CD8-positive, alpha-beta memory T cell (primary cell): ENCODE results near the gene ZBTB5. TPM values are rescaled to one million over a fixed set of nuclear protein-coding genes. Genes with fewer than 3 reads are reported as not detected.
"Not testable (repeated sequence)": the region's sequence is repeated elsewhere in the genome, so short reads cannot be mapped to it uniquely, and the experiment has no call there.

Experiments used
- CTCF ChIA-PET: fragments of 350-600 bp; sonication (Branson Sonifier 250); formaldehyde crosslinking; loops from one replicate; lab custom pipeline; 2021; ENCODE audit warnings: antibody characterized with exemption; lab: Charles Lee
- POLR2A ChIA-PET: fragments of 350-600 bp; sonication (Branson Sonifier 250); formaldehyde crosslinking; loops from one replicate; lab custom pipeline; 2021; ENCODE audit warnings: antibody characterized with exemption; lab: Charles Lee
- DNase-seq, 5 donors: peaks; one replicate each; pipeline versions ENCODE4 v3.0.0 to v3.0.0-alpha.2; 2020 to 2022; ENCODE audit warnings: mixed read lengths in 1 of 5
- H3K27ac ChIP-seq: one replicate; pipeline ENCODE4 v1.7.0; 2013; ENCODE audit warnings: low read depth, mild to moderate bottlenecking, low read length, moderate library complexity
- H3K27me3 ChIP-seq: 2 replicates; pipeline ENCODE4 v1.7.0; 2013; ENCODE audit warnings: low read length, mild to moderate bottlenecking; ENCODE audit not compliant: insufficient read depth, poor library complexity, severe bottlenecking
- H3K36me3 ChIP-seq: 2 replicates; pipeline ENCODE4 v1.7.0; 2013; ENCODE audit warnings: mild to moderate bottlenecking, low read length, moderate library complexity; ENCODE audit not compliant: insufficient read depth
- H3K4me1 ChIP-seq: 2 replicates; pipeline ENCODE4 v1.7.0; 2013; ENCODE audit warnings: mild to moderate bottlenecking, low read length, moderate library complexity; ENCODE audit not compliant: insufficient read depth
- H3K4me3 ChIP-seq: 2 replicates; pipeline ENCODE4 v1.7.0; 2013; ENCODE audit warnings: mild to moderate bottlenecking, low read length
- H3K9me3 ChIP-seq: 2 replicates; pipeline ENCODE4 v1.7.0; 2013; ENCODE audit warnings: mild to moderate bottlenecking, low read length
- H3K27ac Mint-ChIP-seq, 8 donors: one replicate each; pipeline ENCODE4 v1.8.0; 2020 to 2021; ENCODE audit warnings: mixed read lengths in 8 of 8, mild to moderate bottlenecking in 6 of 8, inconsistent platforms in 3 of 8, moderate library complexity in 3 of 8
- H3K27me3 Mint-ChIP-seq, 2 donors: one replicate each; pipeline ENCODE4 v1.8.0; 2020 to 2021; ENCODE audit warnings: mixed read lengths in 2 of 2, mild to moderate bottlenecking in 1 of 2, moderate library complexity in 1 of 2
- H3K36me3 Mint-ChIP-seq, 3 donors: one replicate each; pipeline ENCODE4 v1.8.0; 2020 to 2021; ENCODE audit warnings: mixed read lengths in 3 of 3, inconsistent platforms in 1 of 3, mild to moderate bottlenecking in 1 of 3
- H3K4me1 Mint-ChIP-seq, 3 donors: one replicate each; pipeline ENCODE4 v1.8.0; 2020 to 2021; ENCODE audit warnings: mixed read lengths in 3 of 3, inconsistent platforms in 1 of 3, mild to moderate bottlenecking in 1 of 3
- H3K4me3 Mint-ChIP-seq, 7 donors: one replicate each; pipeline ENCODE4 v1.8.0; 2020 to 2021; ENCODE audit warnings: mixed read lengths in 7 of 7, mild to moderate bottlenecking in 6 of 7, moderate library complexity in 4 of 7, inconsistent platforms in 2 of 7
- H3K9me3 Mint-ChIP-seq, 5 donors: one replicate each; pipeline ENCODE4 v1.8.0; 2020 to 2022; ENCODE audit warnings: mixed read lengths in 5 of 5, mild to moderate bottlenecking in 3 of 5, moderate library complexity in 2 of 5, inconsistent platforms in 1 of 5
- polyA plus RNA-seq: library from polyadenylated mRNA; unstranded; fragments of 300-500 nt; fragmentation: Illumina TruSeq; gene quantifications from one replicate; pipeline ENCODE4 v1.2.3, GENCODE V29; 2021
- total RNA-seq, 2 experiments: library from RNA; stranded (reverse); gene quantifications; one replicate each; pipeline ENCODE4 v1.2.3, GENCODE V29; 2021

The ZBTB5 gene
- total and polyA plus RNA-seq, 3 experiments from 2014 or later: 0.81 to 7.9 (median 7.0) TPM

- H3K27me3 ChIP-seq: no peaks in the 10 kb centered on the region
- DNase-seq: no peak
- H3K9me3 ChIP-seq: no peaks in the 10 kb centered on the region
- Mint-ChIP-seq H3K27ac (peak overlapping the region in 2 of 8 donors; percentile 17 to 52), H3K9me3 (no peaks in the 10 kb centered on the region), H3K27me3 (peaks cover 0 to 3% of the 10 kb centered on the region in 2 donors), H3K4me1 (peaks cover 15 to 26% (median 16%) of the 10 kb centered on the region in 3 donors), H3K36me3 (no peaks in the 10 kb centered on the region), H3K4me3 (no peak overlapping the region)
- ChIA-PET CTCF (interaction anchor here (1.2 kb wide), 1 partner anchor 11 kb away, joined by 3 read pairs; no protein-coding TSS in a partner anchor), POLR2A (no interaction called here)
- H3K4me1 ChIP-seq: peaks cover 8% of the 10 kb centered on the region
- H3K27ac ChIP-seq: no peak overlapping the region
- no peaks in the 10 kb centered on the region for H3K36me3 ChIP-seq
- no peak overlapping the region for H3K4me3 ChIP-seq
These were observed 58.4 kb downstream of the ZBTB5 start for GRCh38 chr9:37406603-37407401.

DNA sequence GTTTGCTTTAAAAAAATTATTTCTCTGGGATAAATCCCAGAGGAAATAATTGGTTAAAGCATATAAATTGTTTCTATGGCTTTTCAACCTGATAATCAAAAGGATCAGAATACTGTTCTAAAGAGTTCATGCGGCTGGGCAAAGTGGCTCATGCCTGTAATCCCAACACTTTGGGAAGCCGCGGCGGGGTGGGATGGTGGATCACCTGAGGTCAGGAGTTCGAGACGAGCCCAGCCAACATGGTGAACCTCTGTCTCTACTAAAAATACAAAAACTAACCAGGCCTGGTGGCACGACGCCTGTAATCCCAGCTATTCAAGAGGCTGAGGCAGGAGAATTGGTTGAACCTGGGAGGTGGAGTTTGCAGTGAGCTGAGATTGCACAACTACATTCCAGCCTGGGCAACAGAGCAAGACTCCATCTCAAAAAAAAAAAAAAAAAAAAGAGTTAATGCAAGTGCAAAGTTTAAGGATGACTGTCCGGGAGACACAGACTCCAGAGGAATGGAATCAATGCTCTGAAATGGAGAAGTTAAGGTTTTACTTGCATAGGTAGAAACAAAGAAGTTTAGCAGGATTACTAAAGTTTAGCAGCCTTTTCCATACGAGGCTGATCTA, 59.4 kb downstream of the ZBTB5 start:
- Mint-ChIP-seq H3K27me3 (peaks cover 0 to 5% of the 10 kb centered on the region in 2 donors), H3K9me3 (no peaks in the 10 kb centered on the region), H3K4me3 (peak overlapping the region in 1 of 7 donors; percentile 56), H3K27ac (peak overlapping the region in 1 of 8 donors; percentile 17), H3K36me3 (no peaks in the 10 kb centered on the region), H3K4me1 (peaks cover 15 to 23% (median 16%) of the 10 kb centered on the region in 3 donors)
- ChIA-PET CTCF (no interaction called here), POLR2A (no interaction called here)
- H3K27me3 ChIP-seq: no peaks in the 10 kb centered on the region
- no peak overlapping the region for H3K4me3 ChIP-seq
- DNase-seq: no peak
- H3K9me3 ChIP-seq: no peaks in the 10 kb centered on the region
- H3K27ac ChIP-seq: no peak overlapping the region
- H3K4me1 ChIP-seq: peaks cover 8% of the 10 kb centered on the region
- no peaks in the 10 kb centered on the region for H3K36me3 ChIP-seq

DNA sequence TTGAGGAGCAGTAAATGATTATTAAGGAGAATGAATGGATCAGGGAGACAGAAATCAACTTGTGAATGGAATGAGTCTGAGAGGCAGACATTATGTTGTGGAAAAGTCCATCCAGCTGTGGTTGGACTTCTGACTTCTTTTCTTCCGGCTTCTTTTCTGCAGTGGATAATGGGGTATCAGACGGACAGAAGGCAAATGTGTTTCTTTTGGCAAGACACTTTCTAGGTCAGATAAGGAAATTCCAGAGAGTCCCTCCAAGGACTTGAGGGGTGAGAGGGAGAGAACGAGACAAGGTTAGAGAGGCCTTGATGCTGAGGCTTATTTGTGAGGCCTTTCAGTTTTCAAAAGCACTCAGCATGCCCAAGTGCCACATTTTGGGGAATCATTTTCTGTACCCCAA, 59.9 kb downstream of the ZBTB5 start:
- DNase-seq: no peak
- H3K36me3 Mint-ChIP-seq: no peaks in the 10 kb centered on the region
- Histone ChIP-seq H3K36me3 (no peaks in the 10 kb centered on the region), H3K27me3 (no peaks in the 10 kb centered on the region), H3K4me1 (peaks cover 8% of the 10 kb centered on the region), H3K27ac (no peak overlapping the region), H3K9me3 (no peaks in the 10 kb centered on the region), H3K4me3 (no peak overlapping the region)
- ChIA-PET POLR2A (no interaction called here), CTCF (no interaction called here)
- no peaks in the 10 kb centered on the region for H3K9me3 Mint-ChIP-seq
- H3K4me3 Mint-ChIP-seq: no peak overlapping the region
- no peak overlapping the region for H3K27ac Mint-ChIP-seq
- peaks cover 15 to 23% (median 16%) of the 10 kb centered on the region in 3 donors for H3K4me1 Mint-ChIP-seq
- peaks cover 0 to 5% of the 10 kb centered on the region in 2 donors for H3K27me3 Mint-ChIP-seq

DNA sequence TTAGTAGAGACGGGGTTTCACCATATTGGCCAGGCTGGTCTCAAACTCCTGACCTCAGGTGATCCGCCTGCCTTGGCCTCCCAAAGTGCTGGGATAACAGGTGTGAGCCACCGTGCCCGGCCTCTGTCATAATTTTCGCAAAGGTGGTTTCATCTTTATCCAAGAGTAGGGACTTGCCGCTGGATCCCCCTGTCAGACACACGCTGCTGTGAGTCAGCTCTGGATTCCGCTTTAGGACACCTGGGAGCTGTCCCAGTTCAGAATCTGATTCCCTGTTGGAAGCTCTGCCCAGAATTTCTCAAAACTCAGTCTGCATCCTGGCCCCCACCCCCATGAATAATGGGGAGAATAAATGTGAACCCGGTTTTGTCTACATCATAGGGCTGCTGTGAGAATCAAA, 60.7 kb downstream of the ZBTB5 start:
- DNase-seq: no peak
- no peak overlapping the region for H3K4me3 Mint-ChIP-seq
- CTCF ChIA-PET: no interaction called here
- POLR2A ChIA-PET: no interaction called here
- no peaks in the 10 kb centered on the region for H3K9me3 Mint-ChIP-seq
- Histone ChIP-seq H3K27me3 (no peaks in the 10 kb centered on the region), H3K36me3 (no peaks in the 10 kb centered on the region), H3K4me3 (no peak overlapping the region), H3K27ac (no peak overlapping the region), H3K4me1 (peaks cover 4% of the 10 kb centered on the region), H3K9me3 (no peaks in the 10 kb centered on the region)
- peaks cover 8 to 15% (median 10%) of the 10 kb centered on the region in 3 donors for H3K4me1 Mint-ChIP-seq
- peaks cover 0 to 1% (median 0%) of the 10 kb centered on the region in 3 donors for H3K36me3 Mint-ChIP-seq
- H3K27me3 Mint-ChIP-seq: peaks cover 0 to 5% of the 10 kb centered on the region in 2 donors
- no peak overlapping the region for H3K27ac Mint-ChIP-seq

DNA sequence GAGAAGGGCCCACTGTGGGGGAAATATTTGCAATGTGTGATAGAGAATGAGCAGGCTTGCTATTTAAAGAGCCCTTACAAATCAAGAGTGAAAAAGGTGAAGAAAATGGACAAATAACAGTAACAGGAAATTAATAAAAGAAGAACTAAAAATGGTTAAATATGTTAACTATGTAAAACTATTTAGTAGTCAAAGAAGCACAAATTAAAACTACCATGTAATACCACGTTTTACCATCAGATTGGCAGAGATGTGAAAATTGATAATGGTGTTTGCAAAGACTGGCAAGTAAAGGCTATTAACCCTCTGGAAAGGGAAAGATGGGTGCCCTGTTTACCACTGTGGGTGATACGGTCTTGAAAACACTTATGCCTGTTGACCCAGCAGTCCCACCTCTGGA, 65.9 kb downstream of the ZBTB5 start:
- Histone ChIP-seq H3K9me3 (no peaks in the 10 kb centered on the region), H3K4me3 (no peak overlapping the region), H3K27me3 (no peaks in the 10 kb centered on the region), H3K36me3 (no peaks in the 10 kb centered on the region), H3K27ac (no peak overlapping the region), H3K4me1 (no peaks in the 10 kb centered on the region)
- ChIA-PET CTCF (no interaction called here), POLR2A (no interaction called here)
- Mint-ChIP-seq H3K4me3 (no peak overlapping the region), H3K27me3 (peaks cover 0 to 7% of the 10 kb centered on the region in 2 donors), H3K4me1 (no peaks in the 10 kb centered on the region), H3K36me3 (peaks cover 0 to 4% (median 0%) of the 10 kb centered on the region in 3 donors), H3K27ac (peak overlapping the region in 1 of 8 donors; percentile 40), H3K9me3 (no peaks in the 10 kb centered on the region)
- no peak for DNase-seq

DNA sequence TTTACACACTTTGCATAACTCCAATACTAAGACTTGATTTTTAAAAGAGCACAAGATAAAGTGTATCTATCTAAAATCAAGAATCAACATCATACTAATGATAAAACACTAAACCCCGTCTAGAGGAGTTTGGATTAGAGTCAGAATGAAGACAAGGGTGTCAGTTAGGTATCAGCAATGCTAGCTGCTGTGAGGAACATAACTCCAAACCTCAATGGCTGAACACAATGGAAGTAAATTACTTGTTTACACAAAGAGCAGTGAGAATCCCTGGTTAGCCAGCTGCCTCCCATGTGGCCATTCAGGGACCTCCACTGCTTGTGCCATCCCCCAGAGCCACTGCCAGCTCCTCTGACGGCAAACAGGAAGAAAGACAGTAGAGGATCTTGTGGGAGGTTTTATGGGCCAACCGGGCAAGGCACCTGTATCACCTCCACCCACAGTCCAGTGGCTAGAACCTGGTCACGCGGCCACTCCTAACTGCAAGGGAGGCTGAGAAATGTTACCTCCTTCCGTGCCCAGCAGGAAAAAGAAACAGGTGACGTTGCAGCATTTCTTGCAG, 66.7 kb downstream of the ZBTB5 start:
- no peak for DNase-seq
- POLR2A ChIA-PET: no interaction called here
- H3K27ac ChIP-seq: no peak overlapping the region
- H3K4me1 ChIP-seq: no peaks in the 10 kb centered on the region
- H3K9me3 ChIP-seq: no peaks in the 10 kb centered on the region
- no peak overlapping the region for H3K4me3 ChIP-seq
- Mint-ChIP-seq H3K4me1 (no peaks in the 10 kb centered on the region), H3K27me3 (peaks cover 0 to 7% of the 10 kb centered on the region in 2 donors), H3K4me3 (no peak overlapping the region), H3K9me3 (no peaks in the 10 kb centered on the region), H3K27ac (no peak overlapping the region), H3K36me3 (peaks cover 0 to 4% (median 0%) of the 10 kb centered on the region in 3 donors)
- H3K36me3 ChIP-seq: no peaks in the 10 kb centered on the region
- H3K27me3 ChIP-seq: no peaks in the 10 kb centered on the region
- CTCF ChIA-PET: no interaction called here

DNA sequence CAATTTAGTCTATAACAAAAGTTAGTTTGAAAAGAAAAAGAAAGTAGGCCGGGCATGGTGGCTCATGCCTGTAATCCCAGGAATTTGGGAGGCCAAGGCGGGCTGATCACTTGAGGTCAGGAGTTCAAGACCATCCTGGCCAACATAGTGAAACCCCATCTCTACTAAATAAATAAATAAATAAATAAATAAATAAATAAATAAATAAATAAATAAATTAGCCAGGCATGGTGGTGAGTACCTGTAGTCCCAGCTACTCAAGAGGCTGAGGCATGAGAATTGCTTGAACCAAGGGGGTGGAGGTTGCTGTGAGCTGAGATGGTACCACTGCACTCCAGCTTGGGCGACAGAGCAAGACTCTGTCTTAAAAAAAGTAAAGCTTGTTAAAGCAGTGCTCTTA, 67.3 kb downstream of the ZBTB5 start:
- H3K9me3 ChIP-seq, H3K4me3 Mint-ChIP-seq, H3K36me3 Mint-ChIP-seq, H3K27me3 Mint-ChIP-seq, H3K9me3 Mint-ChIP-seq, H3K4me1 ChIP-seq, H3K27me3 ChIP-seq, H3K4me3 ChIP-seq, POLR2A ChIA-PET, H3K27ac Mint-ChIP-seq, H3K36me3 ChIP-seq, H3K27ac ChIP-seq, H3K4me1 Mint-ChIP-seq, DNase-seq, CTCF ChIA-PET: not testable (repeated sequence)

DNA sequence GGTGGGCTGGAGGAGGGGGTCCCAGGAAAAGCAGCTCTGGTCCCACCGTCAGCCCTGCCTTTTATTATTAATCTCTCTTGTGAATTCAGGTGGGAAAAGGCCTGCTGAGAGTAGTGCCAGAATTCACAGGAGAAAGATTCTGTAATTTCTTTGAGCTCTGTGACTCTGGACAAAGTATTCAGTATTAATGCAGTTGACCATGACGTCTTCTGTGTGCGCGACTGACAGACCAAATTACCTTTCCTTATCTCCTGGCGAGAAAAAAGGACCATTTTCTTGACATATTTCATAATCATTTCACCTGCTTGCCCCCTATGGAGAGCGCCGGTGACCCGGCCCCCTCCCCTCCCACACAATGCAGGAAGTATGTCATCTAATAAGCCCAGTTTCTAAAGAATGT, 69.6 kb downstream of the ZBTB5 start:
- CTCF ChIA-PET: interaction anchor here (1.5 kb wide), 2 partner anchors 12 to 16 kb away, joined by 3 read pairs; no protein-coding TSS in a partner anchor

More for the DNA sequence above, 69.6 kb downstream of the ZBTB5 start:
- no peaks in the 10 kb centered on the region for H3K27me3 ChIP-seq
- H3K9me3 ChIP-seq: no peaks in the 10 kb centered on the region
- no peak overlapping the region for H3K4me3 ChIP-seq
- Mint-ChIP-seq H3K4me3 (no peak overlapping the region), H3K9me3 (no peaks in the 10 kb centered on the region), H3K4me1 (peaks cover 1 to 4% (median 3%) of the 10 kb centered on the region in 3 donors), H3K27ac (no peak overlapping the region), H3K36me3 (peaks cover 0 to 4% (median 0%) of the 10 kb centered on the region in 3 donors), H3K27me3 (peaks cover 0 to 2% of the 10 kb centered on the region in 2 donors)
- no peaks in the 10 kb centered on the region for H3K36me3 ChIP-seq
- no peaks in the 10 kb centered on the region for H3K4me1 ChIP-seq
- POLR2A ChIA-PET: no interaction called here
- DNase-seq: no peak
- no peak overlapping the region for H3K27ac ChIP-seq
